ENCODE data around the gene SLFN12.

GRCh38 chr17:35433075-35433894 lies 985 bp upstream of the SLFN12 start:
- TF ChIP-seq CTCF (IDR thresholded peaks at IDR 0.05) (peak in 1 of 6 experiments; percentile 15), EP300 (IDR thresholded peaks at IDR 0.05) (no peak)

Measured in upper lobe of left lung (tissue), 4 donors.